Amniotic stem cell (primary cell): ENCODE results near the gene ITIH3.

Source experiments
- DNase-seq: peaks from one replicate; lab custom pipeline; 2025; lab: John Stamatoyannopoulos, UW

ITIH3 gene

DNA sequence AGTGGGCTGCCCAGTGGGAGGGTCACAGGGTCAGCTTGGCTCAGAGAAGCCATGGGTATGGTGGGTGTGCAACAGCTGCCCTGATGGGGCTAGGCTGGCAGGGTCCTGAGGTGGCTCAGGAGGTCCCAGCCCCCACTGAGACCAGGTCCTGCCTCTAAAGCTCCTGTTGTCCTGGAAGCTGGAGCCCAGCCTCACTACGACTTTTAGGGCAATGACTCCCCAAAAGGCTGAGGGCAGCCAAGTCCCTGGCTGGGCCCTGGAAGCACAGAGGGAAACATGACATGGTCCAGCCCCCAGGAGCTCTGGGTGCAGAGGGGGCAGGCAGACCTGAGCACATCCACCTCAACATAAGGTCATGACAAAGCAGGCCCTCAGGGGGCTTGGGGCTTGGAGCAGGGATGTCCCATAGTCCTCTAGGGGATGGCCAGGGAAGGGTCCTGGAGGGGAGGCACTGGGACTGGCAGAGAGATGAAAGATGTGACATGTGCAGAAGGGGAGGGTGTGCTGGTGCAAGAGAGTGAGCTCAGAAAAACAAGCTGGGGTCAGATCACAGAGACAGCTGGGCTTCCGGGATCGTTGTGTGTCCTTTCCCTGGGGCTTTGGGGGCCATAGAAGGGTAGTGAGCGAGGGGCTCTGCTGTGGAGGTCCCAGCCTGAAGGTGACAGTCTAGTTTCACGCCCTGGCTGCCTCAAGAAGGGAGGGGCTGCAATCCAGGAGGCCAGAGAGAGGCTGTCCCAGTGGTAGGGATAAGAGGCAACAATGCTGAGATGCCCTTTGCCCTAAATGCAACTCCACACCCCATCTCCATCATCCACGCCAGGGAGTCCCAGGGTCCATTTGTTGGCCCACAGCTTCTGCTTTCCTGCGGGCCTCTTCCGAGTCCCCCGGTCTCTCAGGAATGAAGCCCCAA, 639 bp upstream of the ITIH3 start:
- DNase-seq, result no peak

GRCh38 chr3:52795298-52795900, 803 bp downstream of the ITIH3 start:
- DNase-seq, result no peak

GRCh38 chr3:52796411-52796810, 1.8 kb downstream of the ITIH3 start:
- DNase-seq, result no peak

- no peak for DNase-seq
Observed at GRCh38 chr3:52798376-52798977, 3.9 kb downstream of the ITIH3 start.

GRCh38 chr3:52798978-52799476, 4.4 kb downstream of the ITIH3 start:
- DNase-seq, result no peak

DNA sequence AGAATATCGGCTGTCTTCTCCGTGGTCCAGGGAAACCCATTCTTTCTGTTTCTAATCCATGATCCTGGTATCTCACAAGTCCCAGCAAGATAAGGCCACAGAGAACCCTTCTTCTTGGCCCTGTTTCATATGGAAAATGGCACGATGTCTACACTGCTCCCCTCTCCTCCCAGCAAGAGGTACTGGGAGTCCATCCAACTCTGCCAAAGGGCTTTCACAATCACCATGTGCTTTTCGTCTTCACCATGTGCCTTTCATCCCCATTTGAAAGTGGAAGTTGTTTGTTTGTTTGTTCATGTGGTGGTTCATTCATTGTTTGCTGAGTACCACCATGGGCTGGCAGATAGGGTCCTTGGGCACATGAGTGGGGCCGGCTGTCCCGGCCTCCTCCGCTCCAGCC, 5.5 kb downstream of the ITIH3 start:
- DNase-seq, result no peak

DNA sequence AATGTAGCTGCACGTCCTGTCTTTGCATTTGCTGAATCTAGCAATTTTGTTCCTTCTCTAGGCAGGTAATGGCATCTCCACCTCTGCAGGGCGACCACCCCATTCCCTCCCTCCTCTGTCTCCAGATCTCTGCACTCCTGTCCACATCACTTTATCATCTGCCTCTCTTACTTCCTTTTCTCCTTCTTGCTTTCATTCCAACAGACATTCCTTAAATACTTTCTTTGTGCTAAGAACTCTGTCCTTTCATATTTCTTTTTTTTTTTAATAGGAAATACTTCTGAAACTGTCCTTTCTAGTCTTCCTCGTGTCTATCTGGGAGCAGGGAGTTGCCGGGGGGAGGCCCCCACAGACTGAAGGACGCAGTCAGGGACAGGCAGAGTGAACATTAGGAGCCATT, 7.2 kb downstream of the ITIH3 start:
- no peak for DNase-seq

GRCh38 chr3:52805270-52806039, 10.9 kb downstream of the ITIH3 start:
- no peak for DNase-seq

DNA sequence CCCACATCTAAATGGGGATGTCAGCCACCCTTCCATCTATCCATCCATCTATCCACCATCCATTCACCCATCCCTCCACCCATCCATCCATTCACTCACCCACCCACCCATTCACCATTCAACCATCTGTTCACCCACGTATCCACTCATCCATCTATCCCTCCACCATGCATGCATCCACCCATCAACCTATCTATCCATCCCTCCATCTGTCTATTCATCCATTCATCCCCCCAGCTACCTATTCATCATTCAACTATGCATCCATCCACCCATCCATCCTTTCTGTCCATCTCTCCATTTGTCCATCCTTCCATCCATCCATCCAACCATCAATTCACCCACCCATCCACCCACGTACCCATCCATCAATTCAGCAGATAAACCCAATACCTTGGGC, 14.6 kb downstream of the ITIH3 start:
- no peak for DNase-seq

DNA sequence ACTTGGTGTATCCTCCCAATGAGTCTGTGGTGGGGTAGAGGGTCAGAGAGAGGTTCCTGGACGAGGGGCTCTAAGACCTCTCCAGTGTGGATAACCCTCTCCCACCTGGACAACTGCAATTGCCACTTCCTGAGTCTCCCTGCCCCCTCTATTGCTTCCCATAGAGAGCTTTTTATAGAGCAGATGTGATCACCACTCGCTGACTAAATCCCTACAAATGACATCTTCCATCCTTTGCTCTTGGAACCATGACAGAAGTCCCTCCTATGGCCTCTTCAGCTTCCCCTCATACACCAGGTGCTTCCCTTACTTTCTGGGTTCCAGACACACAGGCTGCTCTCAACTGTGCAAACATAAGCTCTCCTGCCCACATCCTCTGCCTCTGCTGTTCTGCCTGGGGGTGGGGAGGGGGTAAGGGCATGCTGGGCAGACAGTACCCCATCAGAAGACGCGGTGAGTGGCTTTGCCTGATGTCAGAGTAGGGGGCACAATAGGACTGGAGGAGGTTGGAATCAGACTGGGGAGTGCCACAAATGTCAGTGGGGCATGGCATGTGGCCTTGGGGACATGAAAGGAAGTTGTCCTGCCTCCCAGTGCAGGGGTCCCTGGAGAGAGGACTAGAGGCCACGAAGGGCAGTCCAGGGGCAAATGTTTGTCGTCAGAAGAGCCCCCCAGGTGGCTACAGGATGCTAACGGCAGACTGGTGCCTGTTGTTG, 15.2 kb downstream of the ITIH3 start:
- DNase-seq, result no peak

GRCh38 chr3:52810923-52811322, 16.3 kb downstream of the ITIH3 start:
- no peak for DNase-seq

DNA sequence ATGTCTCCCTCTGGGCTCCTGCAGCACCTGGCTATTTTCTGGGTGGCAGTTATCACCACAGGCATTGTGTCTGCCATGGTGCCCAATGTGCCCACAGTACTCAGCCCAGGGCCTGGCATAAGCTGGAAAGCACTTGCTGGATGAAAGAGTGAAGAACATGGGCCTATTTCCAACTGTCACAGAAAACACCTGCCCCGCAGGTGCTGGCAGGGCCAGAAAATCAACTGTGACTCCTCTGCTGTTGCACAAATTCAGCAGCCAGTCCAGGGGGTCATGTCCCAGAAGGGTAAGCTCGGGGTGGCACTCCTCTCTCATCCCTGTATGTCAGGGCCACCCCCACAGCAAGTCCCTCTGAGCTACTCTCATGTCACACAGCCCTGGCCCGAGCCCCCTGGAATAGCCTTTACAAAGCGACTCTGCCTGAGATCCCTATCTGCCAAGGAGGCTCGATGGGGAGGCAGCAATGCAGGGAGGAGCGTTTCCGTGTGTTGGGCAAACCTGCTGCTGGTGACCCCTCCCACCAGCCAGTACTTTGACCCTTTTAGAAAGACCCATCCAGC, 16.9 kb downstream of the ITIH3 start:
- DNase-seq, result no peak

GRCh38 chr3:52813810-52814209, 19.2 kb downstream of the ITIH3 start:
- no peak for DNase-seq

DNA sequence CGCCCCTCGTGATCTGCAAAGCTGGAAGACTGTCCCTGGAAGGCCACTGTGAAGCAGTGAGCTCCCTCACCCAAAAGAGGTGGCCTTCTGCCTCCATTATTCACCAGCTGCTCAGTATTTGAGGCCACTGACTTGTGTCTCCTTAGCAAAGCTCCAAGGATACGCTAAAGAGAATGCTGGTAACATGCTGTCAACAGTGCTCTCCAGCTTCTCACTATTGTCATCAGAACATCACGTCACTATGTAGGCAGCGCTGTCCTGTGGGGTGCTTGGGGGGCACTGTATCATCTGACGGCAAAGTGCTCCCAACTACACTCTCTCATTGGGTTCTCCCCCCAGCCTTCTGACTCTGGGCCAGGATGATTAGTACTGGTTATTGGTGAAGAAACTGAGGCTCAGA, 21.6 kb downstream of the ITIH3 start:
- no peak for DNase-seq

DNA sequence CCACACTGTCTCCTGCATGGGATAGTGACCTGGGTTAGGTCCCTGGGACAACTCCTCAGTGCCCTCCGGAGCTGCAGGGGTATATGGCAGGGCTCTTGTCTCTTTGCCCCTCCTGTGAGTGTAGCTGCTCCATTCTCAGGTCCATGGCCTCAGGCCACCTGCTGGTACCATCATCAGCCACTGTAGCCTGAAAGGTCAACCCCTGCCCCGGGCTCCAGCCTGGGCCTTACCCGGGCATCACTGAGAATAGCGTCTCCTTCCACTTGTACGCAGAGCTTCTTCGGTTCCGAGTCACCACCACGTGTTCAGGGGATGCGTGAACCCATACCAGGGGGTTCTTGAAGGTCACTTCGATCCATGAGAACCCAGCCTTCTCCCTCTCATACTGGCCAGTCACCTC, 22.1 kb downstream of the ITIH3 start:
- no peak for DNase-seq

DNA sequence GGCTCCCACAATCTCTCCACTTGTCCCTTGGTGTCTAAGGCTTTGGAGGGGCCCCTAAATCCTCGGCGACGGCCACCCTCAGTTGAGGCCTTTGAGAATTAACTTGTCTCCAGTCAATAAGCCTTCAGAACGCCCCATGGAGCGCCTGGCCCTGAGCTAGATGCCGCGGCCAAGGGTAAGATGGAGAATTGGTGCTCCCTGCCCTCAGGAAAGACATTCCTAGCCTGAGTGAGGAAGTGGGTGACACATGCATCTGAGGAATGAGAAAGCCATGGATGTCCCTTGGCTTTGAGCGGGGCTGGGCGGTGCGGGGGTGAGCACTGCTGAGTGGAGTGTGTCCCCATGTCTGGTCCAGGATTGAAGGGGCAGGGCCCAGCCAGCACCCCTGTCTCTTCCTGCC, 22.6 kb downstream of the ITIH3 start:
- no peak for DNase-seq

GRCh38 chr3:52817860-52818259, 23.3 kb downstream of the ITIH3 start:
- DNase-seq, result no peak

GRCh38 chr3:52819936-52820335, 25.3 kb downstream of the ITIH3 start:
- no peak for DNase-seq

DNA sequence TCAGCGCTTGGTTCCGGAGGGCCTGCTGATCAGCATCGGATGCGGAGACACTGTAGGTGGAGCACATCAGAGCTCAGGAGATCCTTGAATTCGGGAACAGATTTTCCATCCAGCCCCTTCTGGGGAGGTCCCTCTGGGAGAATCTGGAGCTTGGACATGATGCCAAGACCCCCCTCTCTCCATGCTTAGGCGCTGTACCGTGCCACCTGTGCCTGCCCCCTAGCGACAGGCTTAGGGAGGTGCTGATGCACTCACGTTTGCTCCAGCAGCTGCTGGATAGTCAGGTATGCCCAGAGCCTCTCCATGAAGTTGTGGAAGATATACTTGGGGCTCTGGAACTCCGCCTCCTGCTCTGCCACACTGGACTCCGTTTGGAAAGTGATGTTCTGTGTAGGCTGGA, 26.1 kb downstream of the ITIH3 start:
- DNase-seq, result no peak

GRCh38 chr3:52822363-52822762, 27.8 kb downstream of the ITIH3 start:
- DNase-seq, result no peak

DNA sequence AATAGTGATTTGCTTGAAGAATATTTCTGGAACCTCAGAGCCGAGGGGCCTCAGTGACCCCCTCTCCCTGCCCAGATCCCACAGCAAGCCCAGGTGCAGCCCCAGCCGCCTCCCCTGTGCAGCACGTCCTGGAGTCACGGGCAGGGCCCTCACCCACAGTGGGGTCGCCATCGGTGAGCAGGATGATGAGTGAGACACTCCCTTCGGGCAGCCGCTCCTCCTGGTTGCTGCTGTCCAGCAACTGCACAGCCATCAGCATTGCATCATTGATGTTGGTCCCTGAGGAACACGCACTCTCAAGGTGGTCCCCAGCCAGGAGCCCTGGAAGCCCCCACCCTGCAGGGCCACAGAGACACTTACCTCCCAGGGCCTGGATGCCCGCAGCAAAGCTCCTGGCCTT, 29.4 kb downstream of the ITIH3 start:
- DNase-seq, result no peak
